NCI-H510A (cell line): ENCODE measurements around the gene GRB10.
"Not testable (repeated sequence)": the region's sequence is repeated elsewhere in the genome, so short reads cannot be mapped to it uniquely, and the experiment has no call there.

ENCODE experiments used
- DNase-seq: peaks from one replicate; lab custom pipeline; 2025; lab: John Stamatoyannopoulos, UW

Gene GRB10

GRCh38 chr7:50778189-50778588 is 4.5 kb downstream of the GRB10 start:
- no peak for DNase-seq

- DNase-seq: no peak
These were observed 6.9 kb downstream of the GRB10 start for GRCh38 chr7:50775836-50776235.

GRCh38 chr7:50775231-50775630 is 7.5 kb downstream of the GRB10 start:
- no peak for DNase-seq

GRCh38 chr7:50774319-50774718 is 8.4 kb downstream of the GRB10 start:
- DNase-seq: no peak

- not testable (repeated sequence) for DNase-seq
These were observed 9.6 kb downstream of the GRB10 start for GRCh38 chr7:50773071-50773470.

GRCh38 chr7:50771120-50772002 is 11.3 kb downstream of the GRB10 start:
- no peak for DNase-seq

GRCh38 chr7:50768485-50769474 is 13.9 kb downstream of the GRB10 start:
- no peak for DNase-seq

- no peak for DNase-seq
These were observed 15.9 kb downstream of the GRB10 start for GRCh38 chr7:50766849-50767207.

GRCh38 chr7:50766106-50766848 is 16.4 kb downstream of the GRB10 start:
- DNase-seq: no peak

- DNase-seq: no peak
These were observed 20.4 kb downstream of the GRB10 start for GRCh38 chr7:50762337-50762736.

GRCh38 chr7:50761713-50762112 is 21.0 kb downstream of the GRB10 start:
- no peak for DNase-seq

GRCh38 chr7:50757703-50758390 is 24.8 kb downstream of the GRB10 start:
- DNase-seq: no peak

- DNase-seq: no peak
These were observed 26.5 kb downstream of the GRB10 start for GRCh38 chr7:50756180-50756579.

- no peak for DNase-seq
These were observed 28.0 kb downstream of the GRB10 start for GRCh38 chr7:50754684-50755083.

GRCh38 chr7:50754241-50754640 is 28.5 kb downstream of the GRB10 start:
- no peak for DNase-seq

- no peak for DNase-seq
These were observed 30.3 kb downstream of the GRB10 start for GRCh38 chr7:50752422-50752821.

GRCh38 chr7:50751146-50751545 is 31.6 kb downstream of the GRB10 start:
- DNase-seq: no peak

GRCh38 chr7:50749896-50750295 is 32.8 kb downstream of the GRB10 start:
- DNase-seq: no peak

GRCh38 chr7:50748472-50748871 is 34.2 kb downstream of the GRB10 start:
- no peak for DNase-seq

GRCh38 chr7:50745835-50746234 is 36.9 kb downstream of the GRB10 start:
- no peak for DNase-seq

GRCh38 chr7:50745336-50745735 is 37.4 kb downstream of the GRB10 start:
- DNase-seq: no peak

GRCh38 chr7:50743893-50744292 is 38.8 kb downstream of the GRB10 start:
- DNase-seq: no peak
